AG09309 (cell line): ENCODE data around the gene TAF6.

Experiments used
- DNase-seq: peaks from one replicate; pipeline ENCODE4 v3.0.0-alpha.2; 2010; ENCODE audit warnings: low read depth
- H3K4me3 ChIP-seq: 2 replicates; pipeline ENCODE4 v1.5.1; 2011; ENCODE audit warnings: mild to moderate bottlenecking, low read depth, low read length, moderate library complexity; ENCODE audit not compliant: control insufficient read depth
- CTCF ChIP-seq: IDR thresholded peaks from 2 replicates; pipeline ENCODE4 v1.5.1; 2011; ENCODE audit warnings: mild to moderate bottlenecking, low read depth, low read length, inconsistent platforms; ENCODE audit not compliant: insufficient read depth, control insufficient read depth; ENCODE audit errors: missing control alignments

TAF6 gene

GRCh38 chr7:100093054-100093453, 26.1 kb downstream of the TAF6 start:
- TF ChIP-seq CTCF: no peak
- no peak overlapping the region for H3K4me3 ChIP-seq
- no peak for DNase-seq

DNA sequence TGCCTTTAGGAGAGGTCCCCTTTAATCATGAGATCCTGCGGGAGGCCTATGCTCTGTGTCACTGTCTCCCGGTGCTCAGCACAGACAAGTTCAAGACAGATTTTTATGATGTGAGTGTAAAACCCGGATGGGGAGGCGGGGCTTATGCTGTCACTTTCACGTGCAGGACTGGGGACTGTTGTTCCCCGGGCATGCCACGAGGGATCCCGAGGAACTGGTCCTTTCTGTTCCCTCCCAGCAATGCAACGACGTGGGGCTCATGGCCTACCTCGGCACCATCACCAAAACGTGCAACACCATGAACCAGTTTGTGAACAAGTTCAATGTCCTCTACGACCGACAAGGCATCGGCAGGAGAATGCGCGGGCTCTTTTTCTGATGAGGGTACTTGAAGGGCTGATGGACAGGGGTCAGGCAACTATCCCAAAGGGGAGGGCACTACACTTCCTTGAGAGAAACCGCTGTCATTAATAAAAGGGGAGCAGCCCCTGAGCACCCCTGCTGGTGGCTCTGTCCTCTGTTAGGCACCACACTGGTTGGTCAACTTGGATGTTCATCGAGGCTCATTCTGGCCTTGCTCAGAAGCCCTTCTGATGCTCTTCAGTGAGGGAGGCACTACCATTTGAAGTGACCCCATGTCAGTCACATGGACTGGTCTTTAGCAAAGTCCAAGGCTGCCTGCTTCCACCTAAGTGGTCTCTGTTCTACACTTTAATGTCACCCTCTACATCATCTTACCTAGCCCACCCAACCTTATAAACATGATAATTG, 27.6 kb downstream of the TAF6 start:
- no peak for DNase-seq
- TF ChIP-seq CTCF: no peak
- H3K4me3 ChIP-seq: no peak overlapping the region

DNA sequence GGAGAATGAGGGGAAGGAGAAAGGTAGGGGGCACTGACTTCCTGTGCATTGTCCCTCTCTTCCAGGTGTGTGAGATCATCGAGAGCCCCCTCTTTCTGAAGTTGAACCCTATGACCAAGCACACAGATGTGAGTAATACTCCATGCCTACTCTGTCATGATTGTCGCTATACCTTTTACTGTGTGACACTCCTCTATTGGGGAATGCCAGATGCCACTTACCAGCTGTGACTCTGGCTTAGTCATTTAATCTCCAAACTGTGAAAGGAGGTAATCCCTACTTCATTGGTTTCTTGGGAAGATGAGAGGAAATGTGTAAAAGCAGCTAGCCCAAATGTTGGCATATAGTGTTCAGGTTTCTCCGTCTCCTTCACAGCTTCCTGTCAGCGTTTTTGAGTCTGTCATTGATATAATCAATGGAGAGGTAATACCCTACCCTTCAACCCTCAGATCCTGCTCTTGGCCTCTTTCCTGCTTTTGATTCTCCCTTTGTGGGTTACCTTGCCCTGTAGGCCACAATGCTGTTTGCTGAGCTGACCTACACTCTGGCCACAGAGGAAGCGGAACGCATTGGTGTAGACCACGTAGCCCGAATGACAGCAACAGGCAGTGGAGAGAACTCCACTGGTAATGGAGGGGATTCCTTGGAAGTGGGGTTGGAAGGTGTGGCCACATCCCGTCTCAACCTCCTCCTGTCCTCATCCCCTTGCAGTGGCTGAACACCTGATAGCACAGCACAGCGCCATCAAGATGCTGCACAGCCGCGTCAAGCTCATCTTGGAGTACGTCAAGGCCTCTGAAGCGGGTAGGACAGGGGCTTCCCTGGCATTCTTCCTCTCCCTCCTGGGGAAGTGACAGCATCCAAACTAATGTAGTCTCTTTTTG, 28.4 kb downstream of the TAF6 start:
- DNase-seq: no peak
- TF ChIP-seq CTCF: no peak

DNA sequence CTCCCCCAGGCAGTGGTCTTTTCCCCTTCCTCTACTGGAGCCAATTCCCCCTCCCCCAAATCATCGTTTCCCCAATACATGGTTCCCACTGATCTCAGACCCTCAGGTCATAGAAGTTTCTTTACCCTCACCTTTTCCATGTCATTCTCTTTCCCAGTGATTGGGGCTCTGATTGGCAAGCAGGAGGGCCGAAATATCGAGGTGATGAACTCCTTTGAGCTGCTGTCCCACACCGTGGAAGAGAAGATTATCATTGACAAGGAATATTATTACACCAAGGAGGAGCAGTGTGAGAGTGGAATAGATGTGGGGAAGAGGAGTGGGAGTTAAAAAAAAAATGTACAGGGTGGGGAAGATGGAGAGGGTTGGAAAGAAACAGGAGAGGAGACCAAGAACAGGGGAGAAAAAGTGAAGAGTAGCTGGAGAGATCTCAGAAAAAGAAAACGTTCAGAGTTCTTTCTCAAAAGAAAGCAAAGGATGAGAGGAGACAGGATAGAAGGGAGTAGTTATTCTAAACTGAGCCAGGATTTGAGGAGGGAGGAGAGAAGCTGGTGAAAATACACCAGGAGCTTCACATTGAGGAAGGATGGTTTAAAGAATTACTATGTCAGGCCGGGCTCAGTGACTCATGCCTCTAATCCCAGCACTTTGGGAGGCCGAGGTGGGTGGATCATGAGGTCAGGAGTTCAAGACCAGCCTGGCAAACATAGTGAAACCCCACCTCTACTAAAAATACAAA, 29.5 kb downstream of the TAF6 start:
- DNase-seq: no peak
- peak overlapping the region; percentile 80 for H3K4me3 ChIP-seq
- no peak for TF ChIP-seq CTCF

More for the DNA sequence above, 28.4 kb downstream of the TAF6 start:
- H3K4me3 ChIP-seq: no peak overlapping the region

GRCh38 chr7:100088621-100089457, 30.3 kb downstream of the TAF6 start, which contains the start of gene COPS6:
Gene COPS6, plus strand, starts transcription at chr7:100088969. Its CDS starts 22 bp downstream, at chr7:100088991.
- H3K4me3 ChIP-seq: peak within 1 kb of the TSS; percentile 80
- no peak for TF ChIP-seq CTCF
- DNase-seq: no peak
